ENCODE data around the gene PREP. TPM values are rescaled to one million over a fixed set of nuclear protein-coding genes. Genes with fewer than 3 reads are reported as not detected.
A peak's percentile ranks its signal among the peaks of the same experiment; 100 is the strongest.

Gene PREP
- total RNA-seq, 2 experiments from 2014 or later: 43.7 to 44.3 TPM

DNA sequence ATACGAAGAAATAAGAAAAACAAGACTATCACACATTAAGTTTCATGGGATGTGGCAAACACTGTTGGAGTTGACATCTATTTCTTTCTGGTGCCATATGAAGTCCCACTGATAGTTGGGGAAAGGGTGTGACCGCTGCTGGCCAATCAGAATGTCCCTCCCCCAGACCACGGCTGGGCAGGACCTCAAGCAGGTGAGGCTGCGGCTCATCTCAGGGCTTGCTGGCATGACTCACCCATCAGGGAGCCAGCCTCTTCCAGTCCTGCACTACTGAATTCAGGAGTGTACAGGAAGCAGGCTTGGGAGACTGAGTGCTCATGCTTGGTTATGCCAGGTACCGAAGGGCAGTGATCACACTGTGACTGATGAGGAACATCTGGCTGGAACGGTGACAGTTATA lies 18.9 kb downstream of the PREP start:
- CTCF ChIA-PET: no interaction called here
- POLR2A ChIA-PET: no interaction called here
- H3K27ac Mint-ChIP-seq: no peak overlapping the region
- no peak overlapping the region for H3K4me3 Mint-ChIP-seq
- no peak for DNase-seq
- no peaks in the 10 kb centered on the region for H3K27me3 Mint-ChIP-seq
- no peaks in the 10 kb centered on the region for H3K9me3 Mint-ChIP-seq
- peaks cover 27% of the 10 kb centered on the region for H3K4me1 Mint-ChIP-seq
- H3K36me3 Mint-ChIP-seq (ENCODE audit: low read depth): peaks cover 25% of the 10 kb centered on the region

DNA sequence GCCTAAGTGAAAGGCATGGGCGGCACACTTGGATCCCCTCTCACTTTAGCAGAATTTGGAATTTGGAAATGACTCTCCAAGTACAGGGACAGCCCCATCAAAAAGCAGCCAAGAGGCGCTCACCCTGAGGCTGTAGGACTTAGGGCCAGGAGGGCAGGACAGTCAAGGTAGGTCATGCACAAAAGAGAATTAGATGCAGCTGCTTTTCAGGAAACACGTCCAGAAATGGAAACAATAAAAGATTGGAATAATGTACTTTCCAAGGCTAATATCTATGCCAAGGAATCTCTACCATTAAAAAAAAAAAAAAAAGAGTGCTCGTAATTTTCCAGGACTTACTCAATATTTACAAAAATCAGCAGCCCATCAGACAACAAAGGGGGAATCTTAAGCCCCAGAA lies 19.9 kb downstream of the PREP start:
- Mint-ChIP-seq H3K4me3 (no peak overlapping the region), H3K27me3 (no peaks in the 10 kb centered on the region), H3K9me3 (no peaks in the 10 kb centered on the region), H3K27ac (no peak overlapping the region), H3K4me1 (peaks cover 30% of the 10 kb centered on the region), H3K36me3 (ENCODE audit: low read depth) (peaks cover 24% of the 10 kb centered on the region)
- CTCF ChIA-PET: no interaction called here
- DNase-seq: no peak
- POLR2A ChIA-PET: no interaction called here

GRCh38 chr6:105382496-105382895 lies 20.4 kb downstream of the PREP start:
- Mint-ChIP-seq H3K4me3 (no peak overlapping the region), H3K27me3 (no peaks in the 10 kb centered on the region), H3K27ac (no peak overlapping the region), H3K4me1 (peaks cover 30% of the 10 kb centered on the region), H3K36me3 (ENCODE audit: low read depth) (peaks cover 20% of the 10 kb centered on the region), H3K9me3 (no peaks in the 10 kb centered on the region)
- CTCF ChIA-PET: no interaction called here
- no peak for DNase-seq
- POLR2A ChIA-PET: no interaction called here

DNA sequence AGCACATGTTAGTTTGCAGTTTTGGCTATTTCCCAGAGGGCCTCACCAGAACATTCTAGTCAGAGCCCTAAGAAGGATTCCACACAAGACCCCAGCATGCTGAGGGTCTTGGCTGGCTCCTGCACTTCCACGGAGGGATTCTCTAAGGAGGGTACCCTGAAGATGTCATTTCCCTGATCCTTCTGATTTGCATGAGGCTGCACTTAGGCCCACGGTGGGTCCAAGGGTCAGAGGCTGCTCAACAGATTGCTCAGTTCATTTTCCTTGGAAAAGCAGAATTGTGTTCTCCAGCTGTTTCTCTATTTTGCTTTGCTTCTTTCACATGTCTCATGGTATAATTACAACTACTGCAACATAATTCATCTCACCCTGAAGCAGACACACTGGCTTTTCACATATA lies 22.2 kb downstream of the PREP start:
- Mint-ChIP-seq H3K36me3 (ENCODE audit: low read depth) (peaks cover 15% of the 10 kb centered on the region), H3K9me3 (no peaks in the 10 kb centered on the region), H3K27ac (no peak overlapping the region), H3K4me1 (peaks cover 30% of the 10 kb centered on the region), H3K4me3 (no peak overlapping the region), H3K27me3 (no peaks in the 10 kb centered on the region)
- ChIA-PET POLR2A (no interaction called here), CTCF (no interaction called here)
- no peak for DNase-seq

GRCh38 chr6:105375797-105376196 lies 27.1 kb downstream of the PREP start:
- peaks cover 12% of the 10 kb centered on the region for H3K4me1 Mint-ChIP-seq
- H3K4me3 Mint-ChIP-seq: no peak overlapping the region
- no peak for DNase-seq
- ChIA-PET CTCF (interaction anchor here (1.3 kb wide), 1 partner anchor 27 kb away, joined by 4 read pairs; the partner anchor contains the start of gene PREP), POLR2A (no interaction called here)
- H3K27me3 Mint-ChIP-seq: no peaks in the 10 kb centered on the region
- H3K27ac Mint-ChIP-seq: no peak overlapping the region
- no peaks in the 10 kb centered on the region for H3K9me3 Mint-ChIP-seq
- peaks cover 30% of the 10 kb centered on the region for H3K36me3 Mint-ChIP-seq (ENCODE audit: low read depth)

- DNase-seq: no peak
- no peak overlapping the region for H3K4me3 Mint-ChIP-seq
- CTCF ChIA-PET: no interaction called here
- no peak overlapping the region for H3K27ac Mint-ChIP-seq
- H3K36me3 Mint-ChIP-seq (ENCODE audit: low read depth): peaks cover 42% of the 10 kb centered on the region
- H3K9me3 Mint-ChIP-seq: no peaks in the 10 kb centered on the region
- peaks cover 3% of the 10 kb centered on the region for H3K4me1 Mint-ChIP-seq
- H3K27me3 Mint-ChIP-seq: no peaks in the 10 kb centered on the region
- POLR2A ChIA-PET: no interaction called here
Observed at GRCh38 chr6:105374010-105374420, 28.9 kb downstream of the PREP start.

GRCh38 chr6:105373481-105373880 lies 29.4 kb downstream of the PREP start:
- no peak for DNase-seq
- no peaks in the 10 kb centered on the region for H3K4me1 Mint-ChIP-seq
- ChIA-PET CTCF (interaction anchor here (2.3 kb wide), 1 partner anchor 286 kb away, joined by 7 read pairs; no protein-coding TSS in a partner anchor), POLR2A (no interaction called here)
- H3K4me3 Mint-ChIP-seq: no peak overlapping the region
- H3K9me3 Mint-ChIP-seq: no peaks in the 10 kb centered on the region
- H3K36me3 Mint-ChIP-seq (ENCODE audit: low read depth): peaks cover 46% of the 10 kb centered on the region
- H3K27me3 Mint-ChIP-seq: no peaks in the 10 kb centered on the region
- H3K27ac Mint-ChIP-seq: no peak overlapping the region

DNA sequence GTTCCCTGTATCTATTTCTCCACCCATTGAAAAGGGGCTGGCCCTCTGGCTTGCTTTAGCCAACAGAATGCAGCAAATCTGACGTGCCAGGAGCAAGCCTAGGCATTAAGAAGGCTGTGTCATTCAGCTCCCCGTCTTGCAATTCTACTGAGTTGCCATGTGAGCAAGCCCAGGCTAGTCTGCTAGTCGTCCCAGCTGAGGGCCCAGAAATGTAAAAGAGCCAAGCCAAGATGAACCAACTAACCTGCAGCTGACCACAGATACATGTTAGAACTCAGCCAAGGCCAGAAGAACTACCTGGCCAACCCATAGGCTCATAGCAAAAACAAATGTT lies 30.1 kb downstream of the PREP start:
- no peaks in the 10 kb centered on the region for H3K4me1 Mint-ChIP-seq

GRCh38 chr6:105372142-105372848 lies 30.6 kb downstream of the PREP start:
- Mint-ChIP-seq H3K27ac (no peak overlapping the region), H3K9me3 (no peaks in the 10 kb centered on the region), H3K36me3 (ENCODE audit: low read depth) (peaks cover 53% of the 10 kb centered on the region), H3K27me3 (no peaks in the 10 kb centered on the region), H3K4me1 (no peaks in the 10 kb centered on the region), H3K4me3 (no peak overlapping the region)
- ChIA-PET POLR2A (no interaction called here), CTCF (interaction anchor here (0.7 to 2.3 kb wide), 2 partner anchors 284 to 605 kb away, joined by 3 to 7 read pairs; no protein-coding TSS in a partner anchor)
- DNase-seq: no peak

More for the DNA sequence above, 30.1 kb downstream of the PREP start:
- CTCF ChIA-PET: interaction anchor here (2.3 kb wide), 1 partner anchor 285 kb away, joined by 7 read pairs; no protein-coding TSS in a partner anchor
- H3K36me3 Mint-ChIP-seq (ENCODE audit: low read depth): peaks cover 51% of the 10 kb centered on the region
- no peak overlapping the region for H3K27ac Mint-ChIP-seq
- no peaks in the 10 kb centered on the region for H3K9me3 Mint-ChIP-seq
- no peak for DNase-seq
- H3K27me3 Mint-ChIP-seq: no peaks in the 10 kb centered on the region
- H3K4me3 Mint-ChIP-seq: no peak overlapping the region
- POLR2A ChIA-PET: no interaction called here

GRCh38 chr6:105370351-105370750 lies 32.5 kb downstream of the PREP start:
- POLR2A ChIA-PET: no interaction called here
- CTCF ChIA-PET: no interaction called here
- no peak overlapping the region for H3K4me3 Mint-ChIP-seq
- H3K36me3 Mint-ChIP-seq (ENCODE audit: low read depth): peaks cover 64% of the 10 kb centered on the region
- H3K9me3 Mint-ChIP-seq: no peaks in the 10 kb centered on the region
- H3K4me1 Mint-ChIP-seq: peaks cover 6% of the 10 kb centered on the region
- no peak for DNase-seq
- H3K27ac Mint-ChIP-seq: no peak overlapping the region
- H3K27me3 Mint-ChIP-seq: no peaks in the 10 kb centered on the region

GRCh38 chr6:105369145-105369544 lies 33.7 kb downstream of the PREP start:
- no peak for DNase-seq
- Mint-ChIP-seq H3K27ac (no peak overlapping the region), H3K4me3 (no peak overlapping the region), H3K4me1 (peaks cover 12% of the 10 kb centered on the region), H3K36me3 (ENCODE audit: low read depth) (peaks cover 67% of the 10 kb centered on the region), H3K9me3 (no peaks in the 10 kb centered on the region), H3K27me3 (no peaks in the 10 kb centered on the region)
- CTCF ChIA-PET: no interaction called here
- POLR2A ChIA-PET: interaction anchor here (1.2 to 1.9 kb wide), 2 partner anchors 8 to 9 kb away, joined by 3 to 4 read pairs; no protein-coding TSS in a partner anchor

GRCh38 chr6:105364243-105364642 lies 38.6 kb downstream of the PREP start:
- Mint-ChIP-seq H3K36me3 (ENCODE audit: low read depth) (peaks cover 54% of the 10 kb centered on the region), H3K27me3 (no peaks in the 10 kb centered on the region), H3K9me3 (no peaks in the 10 kb centered on the region), H3K27ac (peak overlapping the region; percentile 58), H3K4me1 (peaks cover 27% of the 10 kb centered on the region), H3K4me3 (no peak overlapping the region)
- DNase-seq: peak; percentile 50
- POLR2A ChIA-PET: no interaction called here
- CTCF ChIA-PET: interaction anchor here (1.1 to 2.4 kb wide), 4 partner anchors 19 to 277 kb away, joined by 3 to 6 read pairs (median 5); no protein-coding TSS in a partner anchor

DNA sequence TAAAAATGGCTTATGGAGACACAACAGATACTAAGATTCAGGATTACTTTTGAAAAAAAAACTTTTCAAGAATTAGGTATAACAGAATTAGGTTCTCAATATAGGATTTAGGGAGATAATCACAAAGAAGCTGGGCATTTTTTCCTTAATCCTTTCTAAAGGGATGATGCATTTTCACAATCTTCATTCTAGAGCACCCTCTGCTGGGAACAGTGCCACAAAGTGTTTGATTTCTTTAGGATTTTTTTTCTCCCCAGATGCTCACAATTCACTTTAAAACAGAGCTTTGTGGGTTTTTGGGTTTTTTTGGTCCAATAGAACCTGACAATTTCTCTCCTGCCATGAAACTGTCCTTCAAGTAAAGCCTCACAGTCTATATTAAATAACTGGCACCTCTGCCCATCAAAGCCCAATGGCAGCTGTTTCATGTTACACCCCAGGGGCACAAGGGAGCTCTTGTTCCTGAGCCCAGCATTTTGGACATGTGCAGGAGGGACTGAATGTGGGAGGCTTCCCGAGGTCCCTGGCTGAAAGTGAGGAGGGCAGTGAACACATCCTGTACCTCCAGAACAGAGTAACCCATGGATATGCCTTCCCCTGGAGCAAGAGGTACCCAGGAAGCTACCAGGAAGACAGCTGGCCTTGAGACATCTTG lies 39.7 kb downstream of the PREP start:
- Mint-ChIP-seq H3K27ac (no peak overlapping the region), H3K36me3 (ENCODE audit: low read depth) (peaks cover 56% of the 10 kb centered on the region), H3K9me3 (no peaks in the 10 kb centered on the region), H3K27me3 (no peaks in the 10 kb centered on the region), H3K4me1 (peaks cover 32% of the 10 kb centered on the region), H3K4me3 (no peak overlapping the region)
- POLR2A ChIA-PET: no interaction called here
- CTCF ChIA-PET: interaction anchor here (0.6 to 2.4 kb wide), 6 partner anchors 38 to 571 kb away, joined by 3 to 6 read pairs (median 3); a partner anchor contains a TSS
- DNase-seq: no peak
